Cardiac fibroblast (primary cell): ENCODE results near the gene BRD4.
A peak's percentile ranks its signal among the peaks of the same experiment; 100 is the strongest.

Experiments
- DNase-seq, 2 donors: peaks; one replicate each; pipeline versions ENCODE4 v3.0.0 to v3.0.0-alpha.2; 2010; ENCODE audit warnings: low read depth in 2 of 2
- H3K4me3 ChIP-seq, 2 donors: replicated peaks in 1 of 2; 1 replicate in 1 of 2; 2 replicates in 1 of 2; pipeline ENCODE4 v1.5.1; 2011; ENCODE audit warnings: low read depth in 2 of 2, low read length in 2 of 2, mild to moderate bottlenecking in 2 of 2, moderate library complexity in 1 of 2
- CTCF ChIP-seq: IDR thresholded peaks from one replicate; pipeline ENCODE4 v1.5.1; 2011; ENCODE audit warnings: low read depth, mild to moderate bottlenecking, low read length, inconsistent platforms

BRD4 gene

GRCh38 chr19:15248648-15249527 lies 83.5 kb downstream of the BRD4 start:
- peak; percentile 94 for DNase-seq
- H3K4me3 ChIP-seq: peak overlapping the region in 1 of 2 donors; percentile 9
- TF ChIP-seq CTCF: no peak

- H3K4me3 ChIP-seq: no peak overlapping the region
- no peak for TF ChIP-seq CTCF
- DNase-seq: peak in 1 of 2 donors; percentile 52
Observed at GRCh38 chr19:15248106-15248505, 84.2 kb downstream of the BRD4 start.

- H3K4me3 ChIP-seq: no peak overlapping the region
- no peak for DNase-seq
- no peak for TF ChIP-seq CTCF
Observed at GRCh38 chr19:15247107-15248014, 85.0 kb downstream of the BRD4 start.

GRCh38 chr19:15246198-15246481 lies 86.2 kb downstream of the BRD4 start:
- DNase-seq: no peak
- TF ChIP-seq CTCF: no peak
- H3K4me3 ChIP-seq: no peak overlapping the region

- no peak overlapping the region for H3K4me3 ChIP-seq
- no peak for TF ChIP-seq CTCF
- no peak for DNase-seq
Observed at GRCh38 chr19:15245370-15246197, 86.8 kb downstream of the BRD4 start.

GRCh38 chr19:15244808-15245207 lies 87.5 kb downstream of the BRD4 start:
- TF ChIP-seq CTCF: no peak
- DNase-seq: no peak
- H3K4me3 ChIP-seq: no peak overlapping the region
